Measurements from ENCODE around the gene SLC16A3. TPM values are rescaled to one million over a fixed set of nuclear protein-coding genes. Genes with fewer than 3 reads are reported as not detected.

The SLC16A3 gene
- total RNA-seq, 1 donor from 2014 or later = 81.9 TPM

DNA sequence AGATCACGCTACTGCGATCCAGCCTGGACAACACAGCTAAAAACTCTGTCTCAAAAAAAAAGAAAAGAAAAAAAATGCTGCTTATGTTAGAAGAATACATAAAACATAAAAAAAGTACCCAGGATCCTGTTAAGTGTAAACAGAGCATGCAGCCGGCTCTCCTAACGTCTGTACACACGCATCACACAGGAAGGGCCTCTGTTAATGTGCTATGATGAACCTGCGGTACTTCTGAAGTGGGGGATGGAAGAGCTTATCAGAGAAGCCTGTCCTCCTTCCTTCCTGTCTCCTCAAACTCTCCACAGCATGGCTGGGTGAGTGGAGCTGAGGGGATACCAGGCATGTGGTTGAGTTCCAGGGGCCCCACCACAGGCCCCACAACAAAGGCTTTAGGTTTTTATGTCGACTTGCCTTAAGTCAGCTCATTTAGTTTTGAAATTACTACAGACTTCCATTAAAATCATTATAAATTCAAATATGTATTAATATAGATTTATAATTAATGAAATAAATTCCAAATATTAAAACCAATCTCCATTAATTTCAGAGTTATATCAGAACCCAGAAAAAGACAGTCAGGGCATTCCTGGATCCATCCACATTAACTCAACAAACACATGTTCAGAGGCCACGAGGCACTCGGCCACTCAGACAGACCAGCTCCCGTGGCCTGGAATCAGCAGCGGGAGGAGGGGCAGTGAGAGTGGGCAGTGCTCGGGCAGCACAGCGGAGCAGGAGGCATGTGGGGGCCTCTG lies 27.9 kb upstream of the SLC16A3 start:
- intact Hi-C loops (cut with DNase I) = no loop called here
- Histone ChIP-seq H3K4me1 (peaks cover 6% of the 10 kb centered on the region), H3K36me3 (peaks cover 20% of the 10 kb centered on the region), H3K27me3 (ENCODE audit: low read depth) (no peaks in the 10 kb centered on the region), H3K27ac (no peak overlapping the region), H3K9me3 (no peaks in the 10 kb centered on the region), H3K4me3 (no peak overlapping the region)
- TF ChIP-seq CTCF (IDR thresholded peaks at IDR 0.05) = no peak
- DNase-seq (no peak), ATAC-seq (no peak)

DNA sequence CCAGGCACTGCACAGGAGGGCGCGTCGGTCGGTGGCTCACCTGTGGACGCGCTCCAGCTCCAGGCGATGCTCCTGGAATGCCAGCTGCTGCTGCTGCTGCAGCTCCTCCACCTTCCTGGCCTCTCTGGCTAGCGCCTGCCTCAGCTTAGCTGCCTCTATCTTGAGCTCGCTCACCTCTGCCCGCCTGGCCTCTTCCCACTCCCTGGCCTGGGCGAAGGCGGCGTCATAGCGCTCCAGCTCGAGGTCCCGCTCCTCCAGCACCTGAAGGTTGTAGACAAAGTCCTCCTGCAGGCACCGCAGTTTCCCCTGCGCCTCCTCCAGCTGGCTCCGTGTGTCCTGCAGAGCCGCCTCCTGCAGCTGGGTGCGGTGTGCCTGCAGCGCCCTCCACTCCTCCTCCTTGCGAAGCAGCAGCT lies 27.3 kb upstream of the SLC16A3 start:
- DNase-seq (no peak), ATAC-seq (no peak)
- Histone ChIP-seq H3K27ac (no peak overlapping the region), H3K27me3 (ENCODE audit: low read depth) (no peaks in the 10 kb centered on the region), H3K36me3 (peaks cover 20% of the 10 kb centered on the region), H3K9me3 (no peaks in the 10 kb centered on the region), H3K4me3 (no peak overlapping the region), H3K4me1 (peaks cover 12% of the 10 kb centered on the region)
- no peak for TF ChIP-seq CTCF (IDR thresholded peaks at IDR 0.05)
- intact Hi-C loops (cut with DNase I) = no loop called here

DNA sequence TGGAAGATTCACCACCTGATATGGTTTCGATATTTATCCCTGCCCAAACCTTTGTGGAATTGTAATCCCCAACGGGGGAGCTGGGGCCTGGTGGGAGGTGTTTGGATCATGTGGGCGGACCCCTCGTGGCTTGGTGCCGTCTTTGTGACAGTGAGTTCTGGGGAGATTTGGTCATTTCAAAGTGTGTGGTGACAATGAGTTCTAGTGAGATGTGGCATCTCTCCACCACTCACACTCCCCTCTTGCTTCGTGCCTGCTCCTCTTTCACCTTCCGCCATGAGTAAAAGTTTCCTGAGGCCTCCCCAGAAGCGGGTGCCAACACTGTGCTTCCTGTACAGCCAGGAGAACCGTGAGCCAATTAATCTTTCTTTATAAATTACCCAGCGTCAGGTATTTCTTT lies 25.9 kb upstream of the SLC16A3 start:
- no peak for ATAC-seq
- H3K36me3 ChIP-seq = peaks cover 11% of the 10 kb centered on the region
- H3K27ac ChIP-seq = no peak overlapping the region
- no peaks in the 10 kb centered on the region for H3K27me3 ChIP-seq (ENCODE audit: low read depth)
- no peak for DNase-seq
- TF ChIP-seq CTCF (IDR thresholded peaks at IDR 0.05) = no peak
- intact Hi-C loops (cut with DNase I) = no loop called here
- no peak overlapping the region for H3K4me3 ChIP-seq
- no peaks in the 10 kb centered on the region for H3K9me3 ChIP-seq
- peaks cover 14% of the 10 kb centered on the region for H3K4me1 ChIP-seq

DNA sequence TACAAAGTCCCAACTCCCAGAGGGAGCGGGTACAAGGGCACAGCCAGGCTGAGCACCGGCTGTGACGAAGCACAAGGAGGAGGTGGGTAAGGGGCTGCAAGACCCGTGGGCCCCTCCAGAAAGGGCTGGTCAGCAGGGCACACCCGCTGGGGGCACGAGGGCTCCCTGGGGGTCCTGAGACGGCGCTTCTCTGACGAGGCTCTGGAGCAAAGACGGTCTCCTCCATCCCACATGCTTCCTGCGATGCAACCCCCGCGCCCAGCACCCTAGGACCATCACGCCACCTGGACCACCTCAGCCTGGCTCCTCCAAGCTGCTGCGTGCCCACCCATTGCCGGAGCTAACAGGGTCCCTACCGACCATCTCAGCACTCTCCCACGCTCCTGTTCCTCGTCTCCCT lies 24.9 kb upstream of the SLC16A3 start:
- H3K4me1 ChIP-seq = peaks cover 14% of the 10 kb centered on the region
- intact Hi-C loops (cut with DNase I) = no loop called here

More for the DNA sequence above, 24.9 kb upstream of the SLC16A3 start:
- no peak for ATAC-seq
- no peak for TF ChIP-seq CTCF (IDR thresholded peaks at IDR 0.05)
- no peaks in the 10 kb centered on the region for H3K27me3 ChIP-seq (ENCODE audit: low read depth)
- DNase-seq = no peak
- H3K9me3 ChIP-seq = no peaks in the 10 kb centered on the region
- H3K36me3 ChIP-seq = peaks cover 11% of the 10 kb centered on the region
- no peak overlapping the region for H3K4me3 ChIP-seq
- H3K27ac ChIP-seq = no peak overlapping the region
